ENCODE measurements around the gene SIRPA.
A peak's percentile ranks its signal among the peaks of the same experiment; 100 is the strongest.

Gene SIRPA

DNA sequence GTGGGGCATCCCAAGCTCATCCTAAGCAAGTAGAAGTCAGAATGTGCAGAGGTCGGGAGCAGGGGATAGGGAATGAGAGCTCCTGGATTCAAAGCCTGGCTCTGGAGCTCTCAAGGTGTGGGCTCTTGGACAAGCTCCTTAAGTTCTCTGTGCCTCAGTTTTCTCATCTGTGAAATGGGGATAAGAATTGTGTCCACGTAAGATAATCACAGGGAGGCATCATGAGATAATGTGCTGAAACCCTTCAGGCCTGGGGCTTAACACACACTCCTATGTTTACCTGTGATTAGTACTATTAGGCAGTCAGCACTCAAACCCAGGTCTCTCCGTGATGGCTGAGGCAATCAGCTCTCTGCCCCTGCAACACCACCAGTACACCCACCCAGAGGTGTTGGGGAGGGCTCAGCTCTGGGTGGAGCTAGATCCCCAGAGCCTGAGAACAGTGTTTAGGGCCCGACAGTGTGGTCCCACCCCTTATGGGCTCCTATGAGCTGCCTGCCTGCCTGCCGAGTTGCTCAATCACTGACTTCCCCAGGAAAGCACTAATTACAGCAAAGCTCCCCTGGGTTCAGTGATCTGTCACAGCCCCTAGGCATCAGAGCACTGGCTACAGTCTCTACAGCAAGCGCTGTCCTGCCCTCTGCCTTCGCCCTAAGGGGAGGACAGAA is 6.3 kb upstream of the SIRPA start:
- peak; percentile 26 to 31 for DNase-seq

- no peak for DNase-seq
Measured at GRCh38 chr20:1890469-1891262, 4.5 kb upstream of the SIRPA start.

DNA sequence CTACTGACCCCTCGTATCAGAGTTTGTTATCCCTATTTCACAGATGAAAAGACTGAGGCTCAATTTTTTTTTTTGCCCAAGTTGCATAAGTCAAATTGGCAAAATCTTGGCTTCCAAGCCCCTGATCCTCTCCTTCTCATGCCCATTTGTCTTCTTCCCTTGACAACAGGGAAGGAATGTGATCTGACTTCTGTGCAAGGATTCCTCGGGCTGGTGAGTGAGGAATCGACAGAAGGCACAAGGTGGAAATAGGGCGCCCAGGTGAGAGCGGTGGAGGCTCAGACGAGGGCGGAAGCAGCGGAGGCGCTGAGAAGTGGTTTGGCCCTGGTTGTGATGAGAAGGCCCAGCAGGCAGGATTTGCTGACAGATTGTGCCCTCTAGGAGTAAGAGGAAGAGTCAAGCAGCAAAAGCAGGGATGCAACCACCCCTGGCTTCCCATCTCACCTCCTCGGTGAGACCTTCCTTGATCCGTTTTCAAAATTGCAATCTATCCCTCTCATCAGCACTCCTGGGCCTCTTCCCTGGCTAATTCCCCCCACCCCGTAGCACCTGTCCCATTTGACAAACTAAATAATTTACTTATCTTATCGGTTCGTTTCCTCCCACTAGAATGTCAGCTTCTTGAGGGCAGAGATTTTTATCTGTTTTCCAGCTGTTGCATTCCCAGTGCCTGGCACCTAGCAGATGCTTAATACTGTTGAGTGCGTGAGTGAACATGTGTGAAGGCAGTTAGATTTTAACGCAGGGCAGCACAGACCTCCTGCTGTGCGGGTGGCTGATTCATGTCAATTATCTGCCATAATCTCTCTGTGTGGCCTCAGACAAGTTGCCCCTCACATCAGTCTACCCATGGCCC is 3.7 kb upstream of the SIRPA start:
- DNase-seq = no peak

DNA sequence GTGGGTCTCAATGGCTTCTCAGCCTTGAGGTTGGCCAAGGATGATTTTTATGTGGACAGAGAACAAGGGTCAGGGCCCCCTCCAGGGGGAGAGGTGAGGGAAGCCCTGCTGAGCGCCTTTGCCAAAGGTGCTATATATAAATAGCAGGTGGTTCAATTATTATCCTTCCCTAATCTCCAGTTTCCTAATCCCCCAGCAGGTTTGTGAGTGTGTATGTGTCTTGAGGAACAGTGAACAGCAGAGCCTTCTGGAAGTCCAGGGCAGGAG is 3.2 kb upstream of the SIRPA start:
- DNase-seq = no peak

GRCh38 chr20:1893721-1894470 is 1.3 kb upstream of the SIRPA start:
- DNase-seq = peak; percentile 20 to 81

DNA sequence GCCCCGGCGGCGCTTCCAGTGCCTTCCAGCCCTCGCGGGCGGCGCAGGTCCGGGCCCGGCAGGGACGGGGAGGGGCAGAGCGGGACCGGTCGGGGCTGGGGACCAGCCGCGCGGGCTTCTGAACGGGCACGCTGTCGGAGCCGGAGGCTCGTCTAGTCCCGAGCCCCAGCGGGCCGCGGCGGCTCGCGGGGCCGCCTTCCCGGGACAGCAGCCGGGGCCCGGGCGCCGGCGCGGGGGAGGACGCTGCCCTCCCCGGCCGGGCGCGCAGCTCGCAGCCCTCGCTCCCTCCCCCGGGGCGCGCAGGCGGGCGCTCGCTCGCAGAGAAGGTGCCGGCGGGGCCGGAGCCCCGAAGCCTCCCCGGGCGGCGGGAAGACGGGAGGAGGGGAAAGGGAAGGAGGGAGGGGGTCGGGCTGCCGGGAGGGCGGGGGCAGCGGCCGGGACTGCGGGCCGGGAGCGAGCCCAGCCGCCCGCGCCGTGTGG is 696 bp upstream of the SIRPA start:
- peak in 1 of 2 donors; percentile 20 for DNase-seq

DNA sequence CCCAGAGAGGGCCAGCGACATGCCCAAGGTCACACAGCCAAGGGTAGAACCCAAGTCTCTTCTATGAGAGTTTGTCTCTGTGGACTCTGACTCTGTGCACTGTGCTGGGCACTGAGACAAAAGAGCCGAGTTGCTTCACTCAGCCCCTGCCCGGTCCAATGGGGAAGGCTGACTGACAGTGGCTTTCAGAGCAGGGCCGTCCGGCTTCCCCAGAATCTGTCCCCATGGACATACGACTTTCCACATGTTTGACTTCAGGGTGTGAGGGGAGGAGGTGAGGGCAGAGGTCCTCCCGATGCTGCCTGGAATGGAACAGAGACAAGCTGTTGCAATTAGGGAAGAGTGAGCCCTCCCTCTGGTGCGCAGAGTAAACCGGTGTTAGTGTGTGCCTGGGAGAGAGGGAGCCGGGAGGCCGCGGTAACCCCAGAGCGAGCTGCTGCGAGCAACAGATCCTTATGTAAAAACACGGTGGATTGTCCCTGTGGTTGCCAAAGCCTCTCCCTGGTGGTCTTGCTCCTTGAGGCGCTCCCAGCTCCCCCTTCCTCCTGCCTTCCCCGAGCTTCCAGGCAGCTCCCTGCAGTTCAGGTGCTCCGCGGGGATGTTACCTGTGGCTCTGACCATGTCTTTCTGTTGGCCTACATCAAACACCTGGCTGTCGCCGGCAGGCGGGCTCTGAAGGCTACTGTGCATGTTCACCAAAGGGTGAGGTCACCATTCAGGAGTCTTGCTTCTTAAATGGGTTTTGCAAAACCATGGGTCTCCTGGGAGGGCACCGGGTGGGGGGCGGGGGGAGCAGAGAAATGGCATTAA is 672 bp downstream of the SIRPA start:
- DNase-seq = no peak

DNA sequence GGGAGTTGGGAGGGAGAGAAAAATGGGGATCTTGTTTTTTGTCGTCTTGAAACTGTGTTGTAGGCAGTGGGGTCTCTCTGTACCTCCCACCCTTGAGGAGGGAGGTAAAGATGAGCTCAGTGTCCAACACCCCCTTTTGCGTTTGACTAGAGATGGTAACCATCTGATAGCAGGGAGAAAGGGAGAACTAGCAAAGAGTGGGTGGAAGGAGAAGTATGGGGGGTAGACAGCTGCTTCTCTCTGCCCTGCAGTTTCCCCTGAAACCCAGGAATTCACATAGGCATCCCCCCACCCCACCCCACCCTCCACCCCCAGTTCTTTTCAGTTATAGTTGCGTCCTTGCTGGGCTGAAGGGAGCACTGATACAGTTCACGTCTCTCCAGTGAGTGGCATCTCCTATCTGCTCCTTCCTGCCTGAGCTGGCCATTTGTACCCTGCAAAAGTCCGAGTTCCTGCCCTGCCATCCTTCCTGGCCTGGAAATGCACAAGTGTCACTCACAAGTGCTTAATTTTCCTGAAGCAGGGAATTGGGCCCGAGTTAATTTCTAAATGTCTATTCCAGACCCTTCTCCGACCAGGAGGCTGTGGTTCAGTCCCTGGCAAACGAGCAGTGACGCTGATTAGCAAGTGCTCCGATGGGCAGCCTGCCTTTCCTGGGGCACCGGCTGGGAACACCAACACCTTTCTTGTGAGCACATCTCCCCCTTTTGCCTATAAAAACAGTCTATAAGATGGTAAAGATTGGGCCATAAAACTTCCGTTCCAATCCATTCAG is 1.5 kb downstream of the SIRPA start:
- no peak for DNase-seq

GRCh38 chr20:1897541-1897940 is 2.3 kb downstream of the SIRPA start:
- no peak for DNase-seq

- DNase-seq = peak; percentile 32 to 51
Measured at GRCh38 chr20:1897965-1898464, 2.8 kb downstream of the SIRPA start.

- no peak for DNase-seq
Measured at GRCh38 chr20:1898482-1899240, 3.5 kb downstream of the SIRPA start.

DNA sequence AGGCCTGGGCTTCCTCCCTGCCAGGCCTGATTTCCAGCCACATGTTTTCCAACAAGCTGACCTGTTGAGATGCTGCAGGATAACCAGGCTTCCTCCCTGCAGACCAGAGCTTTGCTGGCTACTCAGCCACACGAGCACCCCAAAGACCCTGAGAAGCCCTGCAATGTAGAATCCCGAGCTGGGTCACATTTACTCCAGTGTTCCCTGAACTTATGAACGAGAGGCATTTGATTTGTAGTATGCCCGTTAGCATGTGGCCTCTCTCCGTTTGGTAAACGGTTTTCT is 4.0 kb downstream of the SIRPA start:
- DNase-seq = no peak

GRCh38 chr20:1900321-1900801 is 5.2 kb downstream of the SIRPA start:
- DNase-seq = peak in 1 of 2 donors; percentile 3

DNA sequence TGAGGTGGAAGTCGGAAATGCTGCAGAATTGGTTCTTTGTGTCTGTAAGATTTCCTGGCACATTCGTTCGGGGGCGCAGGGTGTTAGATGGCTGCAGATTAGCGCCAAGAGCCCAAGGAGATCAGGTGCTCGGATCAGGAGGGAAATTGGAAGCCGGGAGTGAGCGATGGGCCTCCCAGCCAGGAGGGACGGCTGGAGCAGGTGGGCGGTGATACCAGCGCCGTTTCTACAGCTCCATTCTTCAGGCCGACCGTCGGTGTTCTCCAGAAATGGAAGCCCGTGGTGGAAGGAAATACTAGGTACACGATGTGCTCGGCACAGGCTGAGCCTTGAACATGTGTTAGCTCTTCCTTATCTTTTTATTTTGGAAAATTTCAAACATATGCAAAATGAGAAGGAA is 6.5 kb downstream of the SIRPA start:
- no peak for DNase-seq

GRCh38 chr20:1902188-1902587 is 7.0 kb downstream of the SIRPA start:
- no peak for DNase-seq

- no peak for DNase-seq
Measured at GRCh38 chr20:1904135-1904534, 8.9 kb downstream of the SIRPA start.

GRCh38 chr20:1905009-1905408 is 9.8 kb downstream of the SIRPA start:
- no peak for DNase-seq

- no peak for DNase-seq
Measured at GRCh38 chr20:1905693-1906092, 10.5 kb downstream of the SIRPA start.

GRCh38 chr20:1906361-1907051 is 11.3 kb downstream of the SIRPA start:
- no peak for DNase-seq

- DNase-seq = no peak
Measured at GRCh38 chr20:1907586-1907985, 12.4 kb downstream of the SIRPA start.

Measured in bone marrow (tissue), 2 donors.